HEK293T (cell line): Measurements from ENCODE around the gene GCN1.

ENCODE experiments used
- BHLHE40 ChIP-seq: fragments of 450-650 bp; IDR thresholded peaks from 2 replicates; pipeline ENCODE4 v1.6.1; 2016; ENCODE audit warnings: mild to moderate bottlenecking, moderate library complexity, borderline replicate concordance
- CTBP1 ChIP-seq: fragments of 450-650 bp; IDR thresholded peaks from 2 replicates; pipeline ENCODE4 v1.6.1; 2016; ENCODE audit warnings: borderline replicate concordance
- ELF4 ChIP-seq: fragments of 450-650 bp; IDR thresholded peaks from 2 replicates; pipeline ENCODE4 v1.6.1; 2017; ENCODE audit warnings: antibody characterized with exemption
- FOXA1 ChIP-seq: fragments of 450-650 bp; IDR thresholded peaks from 2 replicates; pipeline ENCODE4 v1.6.1; 2016; ENCODE audit warnings: mild to moderate bottlenecking
- FOXK2 ChIP-seq: fragments of 450-650 bp; IDR thresholded peaks from 2 replicates; pipeline ENCODE4 v1.6.1; 2016; ENCODE audit warnings: mild to moderate bottlenecking
- FOXM1 ChIP-seq: fragments of 450-650 bp; IDR thresholded peaks from 2 replicates; pipeline ENCODE4 v1.6.1; 2017; ENCODE audit warnings: mild to moderate bottlenecking, borderline replicate concordance
- LEF1 ChIP-seq: fragments of 450-650 bp; IDR thresholded peaks from 2 replicates; pipeline ENCODE4 v1.6.1; 2017; ENCODE audit warnings: mild to moderate bottlenecking, borderline replicate concordance
- SP1 ChIP-seq: fragments of 450-650 bp; IDR thresholded peaks from 2 replicates; pipeline ENCODE4 v1.6.1; 2017
- SUZ12 ChIP-seq: fragments of 450-650 bp; IDR thresholded peaks from 2 replicates; pipeline ENCODE4 v1.6.1; 2016; ENCODE audit warnings: mild to moderate bottlenecking
- ZNF384 ChIP-seq: fragments of 450-650 bp; IDR thresholded peaks from 2 replicates; pipeline ENCODE4 v1.6.1; 2016

- TF ChIP-seq FOXK2 (no peak), FOXM1 (no peak), ZNF384 (no peak), CTBP1 (no peak), LEF1 (no peak), SUZ12 (no peak), FOXA1 (no peak), ELF4 (no peak), BHLHE40 (no peak), SP1 (no peak)
These were observed 79.4 kb downstream of the GCN1 start for GRCh38 chr12:120115066-120115465.
